ENCODE results near the gene ACVR1B.

Gene ACVR1B

DNA sequence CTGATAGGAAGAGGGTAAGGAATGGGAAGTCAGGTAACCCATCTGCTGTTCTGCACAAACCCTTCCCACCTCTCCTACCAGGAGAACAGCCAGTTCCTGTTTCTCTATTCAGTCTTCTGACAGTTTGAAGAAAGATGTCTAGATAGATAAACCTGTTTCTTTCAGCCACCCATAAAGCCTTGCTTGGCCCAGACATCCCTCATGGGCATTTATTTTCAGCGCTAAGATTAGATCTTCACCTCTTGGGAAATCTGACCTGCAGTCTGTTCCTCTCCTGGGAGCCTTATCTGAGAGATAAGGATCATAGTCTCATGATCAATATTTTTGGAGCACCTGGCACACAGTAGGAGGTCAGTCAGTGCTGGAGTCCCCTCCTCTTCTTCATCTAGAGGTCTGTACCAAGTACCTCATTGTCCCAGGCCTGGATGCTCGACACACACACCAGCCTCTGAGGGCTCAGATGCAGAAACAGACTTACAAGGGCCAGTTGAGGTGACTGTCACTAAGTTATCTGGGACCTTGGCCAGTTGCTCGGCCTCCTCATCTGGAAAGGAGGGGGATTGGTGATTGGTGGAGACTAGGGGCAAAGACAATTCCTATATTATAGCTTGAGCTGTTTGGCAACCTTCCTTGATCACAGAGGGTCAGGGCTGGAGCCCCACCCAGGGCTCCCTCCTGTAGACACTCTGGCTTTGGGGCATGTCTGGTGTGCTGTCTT, 26.0 kb upstream of the ACVR1B start:
- CTCF ChIA-PET, result interaction anchor here (0.6 to 1.5 kb wide), 8 partner anchors 13 to 601 kb away, joined by 3 to 5 read pairs (median 4); no protein-coding TSS in a partner anchor
- Histone ChIP-seq H3K9me3 (ENCODE audit: control insufficient read depth, insufficient read depth, low read depth, low read length) (no peaks in the 10 kb centered on the region), H3K27ac (ENCODE audit: extremely low read depth, low read depth, low read length) (no peak overlapping the region), H3K36me3 (ENCODE audit: control insufficient read depth in 2 of 2, insufficient read depth in 1 of 2, low read length in 2 of 2) (no peaks in the 10 kb centered on the region), H3K4me1 (ENCODE audit: control insufficient read depth, insufficient read depth, low read length) (peaks cover 4% of the 10 kb centered on the region; the same call in 1 of the 2 replicates), H3K4me3 (ENCODE audit: low read depth, low read length) (no peak overlapping the region)
- TF ChIP-seq ZNF121 (tag by site-specific recombination; IDR thresholded peaks at IDR 0.05) (no peak), ZNF24 (tag by site-specific recombination; IDR thresholded peaks at IDR 0.05) (no peak), ZNF837 (tag by site-specific recombination; IDR thresholded peaks at IDR 0.05) (no peak)
- TF ChIP-seq, protein P1, sequence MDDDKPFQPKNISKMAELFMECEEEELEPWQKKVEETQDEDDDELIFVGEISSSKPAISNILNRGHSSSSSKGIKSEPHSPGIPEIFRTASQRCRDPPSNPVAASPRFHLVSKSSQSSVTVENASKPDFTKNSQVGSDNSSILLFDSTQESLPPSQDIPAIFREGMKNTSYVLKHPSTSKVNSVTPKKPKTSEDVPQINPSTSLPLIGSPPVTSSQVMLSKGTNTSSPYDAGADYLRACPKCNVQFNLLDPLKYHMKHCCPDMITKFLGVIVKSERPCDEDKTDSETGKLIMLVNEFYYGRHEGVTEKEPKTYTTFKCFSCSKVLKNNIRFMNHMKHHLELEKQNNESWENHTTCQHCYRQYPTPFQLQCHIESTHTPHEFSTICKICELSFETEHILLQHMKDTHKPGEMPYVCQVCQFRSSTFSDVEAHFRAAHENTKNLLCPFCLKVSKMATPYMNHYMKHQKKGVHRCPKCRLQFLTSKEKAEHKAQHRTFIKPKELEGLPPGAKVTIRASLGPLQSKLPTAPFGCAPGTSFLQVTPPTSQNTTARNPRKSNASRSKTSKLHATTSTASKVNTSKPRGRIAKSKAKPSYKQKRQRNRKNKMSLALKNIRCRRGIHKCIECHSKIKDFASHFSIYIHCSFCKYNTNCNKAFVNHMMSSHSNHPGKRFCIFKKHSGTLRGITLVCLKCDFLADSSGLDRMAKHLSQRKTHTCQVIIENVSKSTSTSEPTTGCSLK (tag by site-specific recombination; IDR thresholded peaks at IDR 0.05), result no peak
- POLR2A ChIA-PET, result no interaction called here

DNA sequence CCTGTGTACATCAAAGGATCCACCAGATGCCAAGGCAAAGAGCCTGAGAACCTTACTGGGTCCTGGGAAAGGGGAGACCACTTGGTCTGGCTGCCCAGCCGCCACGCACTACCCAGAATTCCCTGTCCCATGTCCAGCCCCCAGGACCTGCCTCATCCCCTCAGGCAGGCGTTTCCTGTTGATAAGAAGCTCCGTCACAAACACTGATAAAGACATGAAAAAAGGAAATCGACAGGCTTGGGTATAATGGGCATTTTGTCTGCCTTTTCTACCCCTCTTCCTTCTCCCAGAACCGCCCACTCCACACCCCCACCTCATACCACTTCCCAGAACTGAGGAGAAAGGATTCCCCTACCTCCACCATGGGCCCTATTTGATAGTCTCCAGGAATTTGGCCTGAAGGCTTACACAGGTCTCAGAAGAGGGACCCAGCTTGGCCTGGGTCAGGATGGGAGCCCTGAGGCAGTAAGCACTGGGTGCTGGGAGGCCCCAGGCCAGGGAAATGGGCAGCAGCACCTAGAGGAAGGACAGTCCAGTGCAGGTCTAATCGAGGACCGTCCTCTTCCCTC, 25.4 kb upstream of the ACVR1B start:
- no peak overlapping the region for H3K27ac ChIP-seq (ENCODE audit: extremely low read depth, low read depth, low read length)
- CTCF ChIA-PET, result interaction anchor here (0.6 to 2.2 kb wide), 13 partner anchors 8 to 405 kb away, joined by 3 to 8 read pairs (median 4); no protein-coding TSS in a partner anchor
- peak; percentile 46; the same call in 1 of the 2 replicates for TF ChIP-seq ZFHX2 (tag by site-specific recombination; conservative IDR thresholded peaks at IDR 0.05)
- TF ChIP-seq, protein P2, sequence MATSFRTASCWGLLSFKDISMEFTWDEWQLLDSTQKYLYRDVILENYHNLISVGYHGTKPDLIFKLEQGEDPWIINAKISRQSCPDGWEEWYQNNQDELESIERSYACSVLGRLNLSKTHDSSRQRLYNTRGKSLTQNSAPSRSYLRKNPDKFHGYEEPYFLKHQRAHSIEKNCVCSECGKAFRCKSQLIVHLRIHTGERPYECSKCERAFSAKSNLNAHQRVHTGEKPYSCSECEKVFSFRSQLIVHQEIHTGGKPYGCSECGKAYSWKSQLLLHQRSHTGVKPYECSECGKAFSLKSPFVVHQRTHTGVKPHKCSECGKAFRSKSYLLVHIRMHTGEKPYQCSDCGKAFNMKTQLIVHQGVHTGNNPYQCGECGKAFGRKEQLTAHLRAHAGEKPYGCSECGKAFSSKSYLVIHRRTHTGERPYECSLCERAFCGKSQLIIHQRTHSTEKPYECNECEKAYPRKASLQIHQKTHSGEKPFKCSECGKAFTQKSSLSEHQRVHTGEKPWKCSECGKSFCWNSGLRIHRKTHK (tag by site-specific recombination; IDR thresholded peaks at IDR 0.05), result no peak
- no peak for TF ChIP-seq ZNF266 (tag by site-specific recombination; IDR thresholded peaks at IDR 0.05; ENCODE audit: low read depth)
- TF ChIP-seq, protein P3, sequence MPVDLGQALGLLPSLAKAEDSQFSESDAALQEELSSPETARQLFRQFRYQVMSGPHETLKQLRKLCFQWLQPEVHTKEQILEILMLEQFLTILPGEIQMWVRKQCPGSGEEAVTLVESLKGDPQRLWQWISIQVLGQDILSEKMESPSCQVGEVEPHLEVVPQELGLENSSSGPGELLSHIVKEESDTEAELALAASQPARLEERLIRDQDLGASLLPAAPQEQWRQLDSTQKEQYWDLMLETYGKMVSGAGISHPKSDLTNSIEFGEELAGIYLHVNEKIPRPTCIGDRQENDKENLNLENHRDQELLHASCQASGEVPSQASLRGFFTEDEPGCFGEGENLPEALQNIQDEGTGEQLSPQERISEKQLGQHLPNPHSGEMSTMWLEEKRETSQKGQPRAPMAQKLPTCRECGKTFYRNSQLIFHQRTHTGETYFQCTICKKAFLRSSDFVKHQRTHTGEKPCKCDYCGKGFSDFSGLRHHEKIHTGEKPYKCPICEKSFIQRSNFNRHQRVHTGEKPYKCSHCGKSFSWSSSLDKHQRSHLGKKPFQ (tag by site-specific recombination; IDR thresholded peaks at IDR 0.05), result no peak
- POLR2A ChIA-PET, result interaction anchor here (0.6 kb wide), 1 partner anchor 368 kb away, joined by 8 read pairs; no protein-coding TSS in a partner anchor
- H3K9me3 ChIP-seq (ENCODE audit: control insufficient read depth, insufficient read depth, low read depth, low read length), result no peaks in the 10 kb centered on the region
- no peak overlapping the region for H3K4me3 ChIP-seq (ENCODE audit: low read depth, low read length)
- no peaks in the 10 kb centered on the region for H3K36me3 ChIP-seq (ENCODE audit: control insufficient read depth in 2 of 2, insufficient read depth in 1 of 2, low read length in 2 of 2)
- peaks cover 4% of the 10 kb centered on the region; the same call in 1 of the 2 replicates for H3K4me1 ChIP-seq (ENCODE audit: control insufficient read depth, insufficient read depth, low read length)

DNA sequence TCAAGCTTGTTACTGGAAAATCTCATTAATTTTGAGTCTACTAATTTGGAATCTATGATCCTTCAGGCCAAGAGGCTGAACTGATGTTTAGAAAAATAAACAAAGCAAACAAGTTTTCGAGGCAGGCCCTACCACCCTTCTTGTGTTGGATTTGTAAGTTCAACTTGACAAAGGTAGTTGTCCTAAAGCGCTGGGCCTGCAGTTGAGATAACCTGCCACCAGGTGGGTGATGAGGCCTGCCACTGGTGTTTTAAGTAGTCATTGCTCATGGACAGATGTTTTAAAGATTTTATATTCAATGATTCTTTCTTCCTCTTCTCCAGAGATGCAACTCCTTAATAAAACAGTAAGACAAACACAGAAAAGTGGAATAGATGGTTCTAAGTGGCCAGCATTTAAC, 24.8 kb upstream of the ACVR1B start:
- ChIA-PET CTCF (interaction anchor here (0.6 to 2.2 kb wide), 14 partner anchors 9 to 406 kb away, joined by 3 to 8 read pairs (median 4); no protein-coding TSS in a partner anchor), POLR2A (interaction anchor here (0.6 kb wide), 1 partner anchor 367 kb away, joined by 8 read pairs; no protein-coding TSS in a partner anchor)
- no peaks in the 10 kb centered on the region for H3K36me3 ChIP-seq (ENCODE audit: control insufficient read depth in 2 of 2, insufficient read depth in 1 of 2, low read length in 2 of 2)
- H3K4me3 ChIP-seq (ENCODE audit: low read depth, low read length), result no peak overlapping the region
- H3K27ac ChIP-seq (ENCODE audit: extremely low read depth, low read depth, low read length), result no peak overlapping the region
- no peaks in the 10 kb centered on the region for H3K9me3 ChIP-seq (ENCODE audit: control insufficient read depth, insufficient read depth, low read depth, low read length)
- peaks cover 4% of the 10 kb centered on the region; the same call in 1 of the 2 replicates for H3K4me1 ChIP-seq (ENCODE audit: control insufficient read depth, insufficient read depth, low read length)
- peak; percentile 27; the same call in 1 of the 2 replicates for TF ChIP-seq ZNF654 (tag by site-specific recombination; IDR thresholded peaks at IDR 0.05; ENCODE audit: low read depth)
- no peak for TF ChIP-seq ZEB2 (tag by site-specific recombination; IDR thresholded peaks at IDR 0.05)

All from HEK293 (cell line).